WTC11 (cell line): Measurements from ENCODE around the gene ZNF423.

Experiments used
- CBFB ChIP-seq: sonication (generic); formaldehyde crosslinking; IDR thresholded peaks from 2 replicates; pipeline ENCODE4 v1.8.1; 2022; ENCODE audit warnings: mild to moderate bottlenecking, low read depth, missing genetic modification reagents
- FOXP1 ChIP-seq: sonication (generic); formaldehyde crosslinking; IDR thresholded peaks from 2 replicates; pipeline ENCODE4 v1.8.0; 2022; ENCODE audit warnings: missing genetic modification reagents, mild to moderate bottlenecking, moderate library complexity, borderline replicate concordance
- MXD4 ChIP-seq: fragments of 250-450 bp; sonication (Bioruptor Pico); IDR thresholded peaks from 2 replicates; pipeline ENCODE4 v1.8.0; 2021; ENCODE audit warnings: mild to moderate bottlenecking, moderate library complexity, borderline replicate concordance
- SP1 ChIP-seq: sonication (generic); formaldehyde crosslinking; conservative IDR thresholded peaks from 2 replicates; pipeline ENCODE4 v1.8.1; 2022; ENCODE audit warnings: missing genetic modification reagents
- TCF7 ChIP-seq: sonication (generic); formaldehyde crosslinking; IDR thresholded peaks from 2 replicates; pipeline ENCODE4 v1.8.0; 2022; ENCODE audit warnings: mild to moderate bottlenecking, low read depth, missing genetic modification reagents, moderate library complexity
- TF ChIP-seq, protein P1 (sequence below): fragments of 200-600 bp; IDR thresholded peaks from 2 replicates; pipeline ENCODE4 v1.8.0; 2022; ENCODE audit warnings: antibody characterized with exemption
- TF ChIP-seq, protein P2 (sequence below): sonication (generic); formaldehyde crosslinking; IDR thresholded peaks from 2 replicates; pipeline ENCODE4 v1.8.0; 2022; ENCODE audit warnings: mild to moderate bottlenecking, missing genetic modification reagents
- TF ChIP-seq, protein P3 (sequence below): sonication (generic); formaldehyde crosslinking; IDR thresholded peaks from 2 replicates; pipeline ENCODE4 v1.8.0; 2022; ENCODE audit warnings: mild to moderate bottlenecking, missing genetic modification reagents
- TF ChIP-seq, protein P4 (sequence below): sonication (generic); formaldehyde crosslinking; conservative IDR thresholded peaks from 2 replicates; pipeline ENCODE4 v1.8.1; 2022; ENCODE audit warnings: mild to moderate bottlenecking, missing genetic modification reagents
- TF ChIP-seq, protein P5 (sequence below): sonication (generic); formaldehyde crosslinking; IDR thresholded peaks from 2 replicates; pipeline ENCODE4 v1.8.1; 2022; ENCODE audit warnings: low read depth, missing genetic modification reagents, borderline replicate concordance

DNA sequence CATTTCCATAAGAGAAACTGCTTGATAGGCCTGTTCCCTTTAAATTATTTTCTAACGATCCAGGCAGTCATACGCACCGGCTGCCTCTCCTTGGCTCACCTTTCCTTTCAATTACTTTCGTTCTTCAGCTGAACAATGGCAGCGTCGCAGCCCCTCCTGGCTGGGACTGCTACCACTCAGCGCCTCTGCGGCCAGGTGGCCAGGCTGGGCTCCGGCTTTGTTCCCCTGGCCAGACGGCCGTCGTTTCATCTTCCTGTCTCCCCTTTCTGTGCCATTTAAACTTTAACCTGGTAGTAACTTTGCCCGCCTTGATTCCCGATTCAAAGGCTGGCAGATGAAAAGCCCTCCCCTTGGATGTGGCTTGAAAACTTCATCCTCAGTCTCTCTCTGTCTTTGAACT, 403.3 kb downstream of the ZNF423 start:
- TF ChIP-seq SP1 (no peak), MXD4 (CRISPR knock-in tag) (no peak), CBFB (CRISPR knock-in tag) (no peak), FOXP1 (CRISPR knock-in tag) (no peak), TCF7 (CRISPR knock-in tag) (no peak)
- TF ChIP-seq, protein P1, sequence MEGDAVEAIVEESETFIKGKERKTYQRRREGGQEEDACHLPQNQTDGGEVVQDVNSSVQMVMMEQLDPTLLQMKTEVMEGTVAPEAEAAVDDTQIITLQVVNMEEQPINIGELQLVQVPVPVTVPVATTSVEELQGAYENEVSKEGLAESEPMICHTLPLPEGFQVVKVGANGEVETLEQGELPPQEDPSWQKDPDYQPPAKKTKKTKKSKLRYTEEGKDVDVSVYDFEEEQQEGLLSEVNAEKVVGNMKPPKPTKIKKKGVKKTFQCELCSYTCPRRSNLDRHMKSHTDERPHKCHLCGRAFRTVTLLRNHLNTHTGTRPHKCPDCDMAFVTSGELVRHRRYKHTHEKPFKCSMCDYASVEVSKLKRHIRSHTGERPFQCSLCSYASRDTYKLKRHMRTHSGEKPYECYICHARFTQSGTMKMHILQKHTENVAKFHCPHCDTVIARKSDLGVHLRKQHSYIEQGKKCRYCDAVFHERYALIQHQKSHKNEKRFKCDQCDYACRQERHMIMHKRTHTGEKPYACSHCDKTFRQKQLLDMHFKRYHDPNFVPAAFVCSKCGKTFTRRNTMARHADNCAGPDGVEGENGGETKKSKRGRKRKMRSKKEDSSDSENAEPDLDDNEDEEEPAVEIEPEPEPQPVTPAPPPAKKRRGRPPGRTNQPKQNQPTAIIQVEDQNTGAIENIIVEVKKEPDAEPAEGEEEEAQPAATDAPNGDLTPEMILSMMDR: no peak
- TF ChIP-seq, protein P2, sequence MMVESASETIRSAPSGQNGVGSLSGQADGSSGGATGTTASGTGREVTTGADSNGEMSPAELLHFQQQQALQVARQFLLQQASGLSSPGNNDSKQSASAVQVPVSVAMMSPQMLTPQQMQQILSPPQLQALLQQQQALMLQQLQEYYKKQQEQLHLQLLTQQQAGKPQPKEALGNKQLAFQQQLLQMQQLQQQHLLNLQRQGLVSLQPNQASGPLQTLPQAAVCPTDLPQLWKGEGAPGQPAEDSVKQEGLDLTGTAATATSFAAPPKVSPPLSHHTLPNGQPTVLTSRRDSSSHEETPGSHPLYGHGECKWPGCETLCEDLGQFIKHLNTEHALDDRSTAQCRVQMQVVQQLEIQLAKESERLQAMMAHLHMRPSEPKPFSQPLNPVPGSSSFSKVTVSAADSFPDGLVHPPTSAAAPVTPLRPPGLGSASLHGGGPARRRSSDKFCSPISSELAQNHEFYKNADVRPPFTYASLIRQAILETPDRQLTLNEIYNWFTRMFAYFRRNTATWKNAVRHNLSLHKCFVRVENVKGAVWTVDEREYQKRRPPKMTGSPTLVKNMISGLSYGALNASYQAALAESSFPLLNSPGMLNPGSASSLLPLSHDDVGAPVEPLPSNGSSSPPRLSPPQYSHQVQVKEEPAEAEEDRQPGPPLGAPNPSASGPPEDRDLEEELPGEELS (CRISPR knock-in tag): no peak
- TF ChIP-seq, protein P3, sequence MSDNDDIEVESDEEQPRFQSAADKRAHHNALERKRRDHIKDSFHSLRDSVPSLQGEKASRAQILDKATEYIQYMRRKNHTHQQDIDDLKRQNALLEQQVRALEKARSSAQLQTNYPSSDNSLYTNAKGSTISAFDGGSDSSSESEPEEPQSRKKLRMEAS: peak; percentile 37; the same call in 1 of the 2 replicates
- TF ChIP-seq, protein P4, sequence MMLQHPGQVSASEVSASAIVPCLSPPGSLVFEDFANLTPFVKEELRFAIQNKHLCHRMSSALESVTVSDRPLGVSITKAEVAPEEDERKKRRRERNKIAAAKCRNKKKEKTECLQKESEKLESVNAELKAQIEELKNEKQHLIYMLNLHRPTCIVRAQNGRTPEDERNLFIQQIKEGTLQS: no peak
- TF ChIP-seq, protein P5, sequence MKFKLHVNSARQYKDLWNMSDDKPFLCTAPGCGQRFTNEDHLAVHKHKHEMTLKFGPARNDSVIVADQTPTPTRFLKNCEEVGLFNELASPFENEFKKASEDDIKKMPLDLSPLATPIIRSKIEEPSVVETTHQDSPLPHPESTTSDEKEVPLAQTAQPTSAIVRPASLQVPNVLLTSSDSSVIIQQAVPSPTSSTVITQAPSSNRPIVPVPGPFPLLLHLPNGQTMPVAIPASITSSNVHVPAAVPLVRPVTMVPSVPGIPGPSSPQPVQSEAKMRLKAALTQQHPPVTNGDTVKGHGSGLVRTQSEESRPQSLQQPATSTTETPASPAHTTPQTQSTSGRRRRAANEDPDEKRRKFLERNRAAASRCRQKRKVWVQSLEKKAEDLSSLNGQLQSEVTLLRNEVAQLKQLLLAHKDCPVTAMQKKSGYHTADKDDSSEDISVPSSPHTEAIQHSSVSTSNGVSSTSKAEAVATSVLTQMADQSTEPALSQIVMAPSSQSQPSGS (CRISPR knock-in tag): no peak
